ENCODE results near the gene CCDC158.

CCDC158 gene

DNA sequence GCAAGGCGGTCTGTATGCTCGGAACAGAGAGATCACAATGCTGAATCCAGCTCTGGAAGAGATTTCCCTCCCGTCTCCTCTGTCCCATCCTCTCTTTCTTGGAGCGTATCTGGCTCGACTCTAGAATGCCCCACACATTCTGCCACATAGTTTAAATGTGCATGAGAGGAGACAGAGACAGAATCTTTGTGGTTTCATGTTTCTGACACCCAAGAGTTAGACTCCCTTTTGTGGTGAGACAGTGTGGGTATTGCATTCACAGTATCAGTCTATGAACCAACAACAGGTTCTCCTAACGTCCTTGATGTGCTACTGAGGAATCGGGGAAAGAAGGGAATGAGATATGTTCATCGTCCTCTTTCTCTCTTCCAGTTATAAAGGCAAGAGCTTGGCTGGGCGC lies 144.1 kb downstream of the CCDC158 start:
- DNase-seq, result no peak

DNA sequence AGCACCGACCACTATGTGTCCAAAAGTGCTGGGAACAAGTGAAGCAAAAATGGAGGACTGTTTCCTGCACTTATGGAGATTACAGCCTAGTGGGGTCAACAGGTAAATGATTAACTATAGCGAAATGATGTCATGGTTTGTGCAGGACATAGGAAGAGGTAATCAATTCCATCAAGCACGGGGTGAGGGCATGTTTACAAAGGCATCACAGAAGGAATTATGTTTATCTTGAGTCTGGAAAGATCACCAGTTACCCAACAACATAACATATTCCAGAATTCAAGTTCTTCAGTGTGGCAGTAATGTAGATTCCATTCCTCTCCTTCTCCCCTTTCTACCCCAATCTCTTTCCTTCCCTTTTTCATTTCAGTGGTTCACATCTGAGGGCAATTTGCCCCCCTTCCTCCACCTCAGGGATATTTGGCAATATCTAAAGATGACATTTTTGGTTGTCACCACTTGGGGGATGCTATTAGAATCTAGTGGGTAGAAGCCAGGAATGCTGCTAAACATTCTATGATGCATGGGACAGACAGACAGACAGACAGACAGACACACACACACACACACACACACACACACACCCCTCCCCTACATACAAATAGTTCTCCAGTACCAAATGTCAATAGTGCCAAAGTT lies 145.3 kb downstream of the CCDC158 start:
- DNase-seq, result no peak

DNA sequence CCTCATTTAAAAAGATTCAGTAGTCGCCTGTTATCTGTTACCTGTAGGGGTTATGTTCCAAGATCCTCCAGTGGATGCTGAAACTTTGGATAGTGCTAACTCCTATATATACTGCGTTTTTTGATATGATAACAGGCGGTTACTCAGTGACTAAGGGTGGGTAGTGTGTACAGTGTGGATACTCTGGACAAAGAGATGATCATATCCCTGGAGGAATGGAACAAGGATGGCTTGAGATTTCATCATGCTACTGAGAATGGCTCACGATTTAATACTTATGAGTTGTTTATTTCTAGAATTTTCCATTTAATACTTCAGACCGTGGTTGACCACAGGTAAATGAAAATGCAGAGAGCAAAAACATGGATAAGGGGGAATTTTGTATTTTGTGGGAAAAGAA lies 147.9 kb downstream of the CCDC158 start:
- no peak for DNase-seq

DNA sequence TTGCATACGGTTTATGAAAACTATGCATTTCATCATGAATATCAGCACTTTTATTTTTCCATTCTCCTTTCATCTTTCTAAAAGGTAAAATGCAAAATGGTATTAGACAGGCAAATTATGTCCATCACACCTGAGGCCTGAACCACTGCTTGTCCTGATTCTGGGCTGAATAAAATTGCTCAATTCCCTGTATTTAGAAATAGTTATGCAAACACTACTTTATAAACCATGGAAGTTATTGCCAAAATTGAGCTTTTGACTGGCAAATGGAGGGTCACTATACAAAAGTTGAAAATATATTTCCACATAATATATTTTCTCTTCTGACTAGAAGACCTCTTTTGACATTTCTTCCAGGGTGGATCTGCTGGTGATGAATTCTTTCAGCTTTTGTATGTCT lies 148.4 kb downstream of the CCDC158 start:
- no peak for DNase-seq

DNA sequence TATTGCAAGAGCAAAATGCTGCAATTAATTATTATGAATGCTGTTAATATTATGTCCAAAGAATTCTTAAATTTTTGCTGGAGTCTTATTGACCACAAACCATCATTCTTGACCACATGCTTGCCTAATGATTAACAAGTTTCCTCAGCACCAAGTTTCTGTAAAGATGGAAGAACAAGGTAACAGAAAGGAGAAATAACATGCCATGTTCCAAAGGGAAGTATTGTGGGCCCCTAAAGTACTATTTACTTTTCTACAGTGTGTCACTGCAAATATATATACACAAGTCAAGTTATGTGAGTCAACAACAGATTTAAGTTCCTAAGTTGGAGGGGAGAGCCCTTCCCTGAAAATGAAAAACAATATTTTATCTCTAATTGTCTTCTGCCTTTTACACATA lies 148.9 kb downstream of the CCDC158 start:
- DNase-seq, result no peak

DNA sequence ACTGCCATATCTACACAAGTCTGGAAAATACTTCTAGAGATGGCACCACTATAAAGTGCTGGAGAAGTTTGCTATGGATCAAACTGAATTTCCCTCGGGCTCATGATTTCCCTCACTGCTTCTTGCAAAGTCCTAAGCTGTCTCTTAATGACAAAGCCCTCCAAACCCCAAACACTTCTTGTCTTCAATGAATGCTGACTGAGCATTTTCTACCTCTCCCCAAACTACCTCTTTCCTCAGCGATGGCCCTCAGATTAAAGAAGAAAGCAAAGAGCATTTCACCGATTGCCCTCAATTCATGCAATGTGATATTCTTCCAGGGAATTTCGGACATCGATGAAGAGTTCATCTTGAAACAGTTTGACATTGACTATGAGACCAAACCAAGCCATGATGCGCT lies 149.7 kb downstream of the CCDC158 start:
- no peak for DNase-seq

DNA sequence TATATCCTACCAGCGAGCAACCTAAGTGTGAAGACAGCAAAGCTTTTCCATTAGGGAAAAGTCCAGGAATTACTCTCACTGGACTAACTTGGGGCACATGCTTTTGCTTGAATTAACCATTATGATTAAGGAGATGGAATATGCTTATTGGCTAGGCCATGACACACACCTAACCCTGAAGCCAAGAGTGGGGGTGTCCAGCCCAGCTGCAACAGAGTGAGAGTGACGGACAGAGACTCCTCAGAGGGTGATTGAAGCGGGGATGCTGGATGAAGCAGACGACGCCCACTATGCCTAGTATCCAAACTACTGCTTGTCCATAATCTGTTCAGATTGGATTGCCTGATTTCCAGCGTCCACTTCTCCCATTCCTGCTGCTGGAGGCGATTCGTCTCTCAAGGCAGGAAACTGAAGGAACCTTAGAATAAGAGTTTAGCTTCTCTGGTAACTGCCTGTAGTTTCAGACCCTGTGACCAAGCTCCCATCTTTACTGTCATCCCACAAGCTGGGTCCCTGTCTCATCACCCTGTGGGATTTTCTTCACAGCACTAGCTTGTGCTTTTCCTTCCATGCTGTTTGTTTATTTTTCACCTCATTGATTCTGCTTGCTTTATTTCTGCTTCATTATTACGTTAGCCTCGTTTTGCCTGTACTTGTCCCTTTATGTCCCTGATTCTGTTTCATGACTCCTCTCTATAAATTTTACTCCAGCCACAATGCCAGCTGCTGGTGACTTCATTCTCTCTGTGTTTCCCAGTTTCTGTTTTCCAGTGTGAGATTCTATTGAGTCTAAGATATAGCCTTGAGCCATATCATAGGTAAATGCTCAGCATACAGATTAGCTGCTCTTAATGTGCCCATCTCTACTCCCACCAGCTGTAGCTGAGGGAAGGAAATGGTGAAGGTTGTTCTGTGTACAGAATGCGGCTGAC lies 150.4 kb downstream of the CCDC158 start:
- no peak for DNase-seq

DNA sequence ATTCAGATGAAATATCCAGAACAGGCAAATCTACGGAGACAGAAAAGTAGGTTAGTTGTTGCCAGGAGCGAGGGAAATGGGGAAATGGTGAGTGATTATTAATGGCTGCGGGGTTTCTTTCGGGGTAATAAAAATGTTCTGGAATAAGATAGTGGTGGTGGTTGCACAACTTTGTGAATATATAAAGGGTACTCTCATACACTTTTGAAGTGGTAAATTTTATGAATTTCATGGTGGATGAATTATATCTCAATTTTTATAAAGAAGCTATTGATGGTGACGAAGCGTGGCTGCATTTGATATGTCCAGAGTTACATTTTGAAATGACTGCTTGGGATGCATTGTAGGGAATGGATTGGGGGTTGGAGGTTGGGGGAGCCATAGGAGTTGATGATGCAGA lies 153.1 kb downstream of the CCDC158 start:
- DNase-seq, result no peak

DNA sequence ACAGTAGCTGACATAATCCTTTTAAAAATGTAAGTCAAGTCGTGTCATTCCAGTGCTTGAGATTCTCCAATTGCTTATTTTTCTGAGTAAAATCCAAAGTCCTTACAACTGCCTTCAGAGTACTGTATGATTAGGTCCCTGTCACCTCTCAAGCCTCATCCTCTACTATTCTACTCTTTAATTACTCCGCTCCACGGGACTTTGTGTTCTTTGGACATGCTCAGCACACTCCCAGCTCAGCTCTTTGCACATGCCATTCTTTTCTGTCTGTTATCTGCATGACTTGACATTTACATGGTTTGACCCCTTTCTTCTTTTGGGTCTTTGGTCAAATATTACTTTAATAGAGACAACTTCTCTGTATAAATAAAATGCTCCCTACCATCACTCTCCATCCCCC lies 154.3 kb downstream of the CCDC158 start:
- DNase-seq, result no peak

DNA sequence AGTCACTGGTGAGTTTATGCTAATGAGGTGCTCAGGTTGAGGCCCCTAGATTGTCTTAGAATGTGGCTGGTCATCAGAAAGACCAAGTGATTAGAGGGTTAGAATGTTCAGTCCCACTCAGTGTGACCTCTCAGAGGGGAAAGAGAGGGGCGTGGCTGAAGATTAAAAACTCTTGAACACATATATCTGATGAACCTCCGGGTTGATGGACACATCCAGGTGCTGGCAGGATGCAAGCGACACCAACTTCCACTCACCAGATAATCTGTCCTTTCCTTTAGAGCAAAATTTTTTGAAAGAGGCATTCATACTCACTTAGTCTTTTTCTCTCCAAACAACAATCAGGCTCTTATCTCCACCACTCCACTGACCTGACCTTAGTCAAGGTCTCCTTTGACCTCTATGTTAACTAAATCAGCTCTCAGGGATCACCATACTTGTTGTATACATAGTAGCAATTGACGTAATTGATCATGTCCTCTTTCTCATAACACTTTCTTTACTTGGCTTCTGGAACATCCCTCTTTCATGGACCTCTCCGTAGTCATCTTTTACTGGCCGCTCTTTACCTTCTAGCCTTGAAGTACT lies 155.2 kb downstream of the CCDC158 start:
- DNase-seq, result no peak
